HG03575 (cell line): ENCODE measurements around the gene TMEM165.
"Not testable (repeated sequence)": the region's sequence is repeated elsewhere in the genome, so short reads cannot be mapped to it uniquely, and the experiment has no call there.

ENCODE experiments used
- ATAC-seq: cut with Tn5 transposase; IDR thresholded peaks from one replicate; pipeline ENCODE4 v1.9.1; 2021; ENCODE audit not compliant: unreplicated experiment, insufficient number of reproducible peaks, low FRiP score; ENCODE audit errors: extremely low read depth

The TMEM165 gene, protein sequence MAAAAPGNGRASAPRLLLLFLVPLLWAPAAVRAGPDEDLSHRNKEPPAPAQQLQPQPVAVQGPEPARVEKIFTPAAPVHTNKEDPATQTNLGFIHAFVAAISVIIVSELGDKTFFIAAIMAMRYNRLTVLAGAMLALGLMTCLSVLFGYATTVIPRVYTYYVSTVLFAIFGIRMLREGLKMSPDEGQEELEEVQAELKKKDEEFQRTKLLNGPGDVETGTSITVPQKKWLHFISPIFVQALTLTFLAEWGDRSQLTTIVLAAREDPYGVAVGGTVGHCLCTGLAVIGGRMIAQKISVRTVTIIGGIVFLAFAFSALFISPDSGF

DNA sequence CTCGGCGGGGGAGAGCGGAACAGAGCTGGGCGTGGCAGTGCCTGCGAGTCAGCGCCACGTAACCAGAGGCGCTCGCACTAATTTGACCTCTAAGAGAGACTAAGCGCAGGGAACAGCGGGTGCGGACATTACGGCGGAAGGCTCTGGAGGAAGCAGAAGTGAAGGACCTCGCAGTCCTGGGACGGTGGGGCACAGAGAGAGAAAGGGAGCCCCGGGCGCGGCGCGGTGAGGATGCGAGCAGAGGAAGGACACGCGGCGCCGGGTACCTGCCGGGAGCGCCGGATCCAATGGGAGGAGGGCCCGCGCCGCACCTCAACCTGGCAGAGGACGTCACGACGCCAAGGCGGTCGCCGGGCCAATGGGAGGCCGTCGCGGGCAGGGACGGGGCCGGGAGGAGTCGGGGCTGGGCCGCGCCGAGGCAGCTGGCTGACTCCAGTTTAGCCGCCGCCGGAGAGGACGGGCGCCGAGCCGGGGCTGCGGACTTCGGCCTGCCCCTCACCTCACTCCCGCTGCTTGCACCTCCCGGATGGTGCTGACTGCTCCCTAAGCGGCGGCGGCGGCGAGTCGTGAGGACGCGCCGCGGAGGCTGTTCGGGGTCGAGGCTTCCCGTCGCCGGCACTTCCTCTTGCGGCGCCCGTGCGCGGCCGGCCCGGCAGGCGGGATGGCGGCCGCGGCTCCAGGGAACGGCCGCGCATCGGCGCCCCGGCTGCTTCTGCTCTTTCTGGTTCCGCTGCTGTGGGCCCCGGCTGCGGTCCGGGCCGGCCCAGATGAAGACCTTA is at the start of gene TMEM165:
Gene TMEM165, plus strand, starts transcription at position 429 of the 779 bp plus-strand sequence. Its CDS starts 233 bp downstream, at position 662.
- peak; percentile 55 for ATAC-seq

DNA sequence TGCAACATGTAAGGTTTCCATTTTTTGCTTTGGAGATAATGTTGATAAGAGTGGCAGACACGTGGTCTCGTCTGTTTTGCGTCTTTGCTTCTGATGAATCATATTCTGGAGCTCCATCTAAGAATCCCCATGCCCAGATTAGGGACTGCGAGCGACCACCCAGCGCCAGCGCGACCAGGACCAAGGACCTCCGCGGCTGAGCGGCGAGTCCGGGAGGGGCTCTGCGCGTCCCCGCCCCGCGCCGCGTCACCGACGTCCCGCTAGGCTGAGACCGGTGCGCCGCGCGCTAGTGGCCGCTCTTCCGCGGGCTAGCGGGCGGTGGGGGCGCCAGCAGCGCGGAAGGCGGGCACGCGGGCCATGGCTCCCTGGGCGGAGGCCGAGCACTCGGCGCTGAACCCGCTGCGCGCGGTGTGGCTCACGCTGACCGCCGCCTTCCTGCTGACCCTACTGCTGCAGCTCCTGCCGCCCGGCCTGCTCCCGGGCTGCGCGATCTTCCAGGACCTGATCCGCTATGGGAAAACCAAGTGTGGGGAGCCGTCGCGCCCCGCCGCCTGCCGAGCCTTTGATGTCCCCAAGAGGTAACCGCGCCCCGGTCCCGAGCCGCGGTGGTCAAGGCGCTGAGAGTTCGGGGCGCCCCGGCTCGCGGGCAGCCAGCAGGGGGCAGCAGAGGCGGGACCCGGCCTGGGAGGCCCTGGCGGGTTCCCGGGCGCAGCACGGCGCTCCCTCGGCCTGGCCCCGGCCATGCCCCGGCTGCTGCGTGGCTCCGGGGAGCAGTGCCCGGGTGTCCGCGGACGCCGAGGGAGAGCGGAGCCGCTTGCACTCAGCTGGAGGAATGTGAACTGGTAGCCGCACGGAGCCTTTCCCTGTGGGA is 49.5 kb upstream of the TMEM165 start, which contains the start of gene SRD5A3:
Gene SRD5A3, plus strand, starts transcription at position 263 of the 871 bp plus-strand sequence. Its CDS starts 95 bp downstream, at position 358.
- peak; percentile 79 for ATAC-seq

DNA sequence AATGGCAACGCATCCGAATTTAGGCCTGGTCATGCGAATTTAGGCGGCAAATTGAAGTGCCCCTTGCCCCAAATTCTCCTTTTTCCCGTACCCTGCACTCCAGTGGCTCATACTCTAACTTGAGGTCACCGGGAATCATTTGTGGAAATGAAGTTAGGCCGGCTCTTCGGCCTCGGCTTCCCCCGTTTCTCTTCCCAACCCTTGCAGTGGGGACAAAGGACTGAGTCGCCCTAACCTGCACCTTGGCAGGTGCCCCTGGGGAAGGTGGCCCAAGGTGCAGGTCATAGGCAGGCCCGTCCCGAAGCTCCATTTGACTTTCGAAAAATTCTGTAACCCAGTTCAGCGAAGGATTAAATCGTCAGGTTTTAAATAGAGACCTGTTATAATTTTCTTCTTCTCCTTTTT is 48.9 kb upstream of the TMEM165 start:
- ATAC-seq, result no peak

DNA sequence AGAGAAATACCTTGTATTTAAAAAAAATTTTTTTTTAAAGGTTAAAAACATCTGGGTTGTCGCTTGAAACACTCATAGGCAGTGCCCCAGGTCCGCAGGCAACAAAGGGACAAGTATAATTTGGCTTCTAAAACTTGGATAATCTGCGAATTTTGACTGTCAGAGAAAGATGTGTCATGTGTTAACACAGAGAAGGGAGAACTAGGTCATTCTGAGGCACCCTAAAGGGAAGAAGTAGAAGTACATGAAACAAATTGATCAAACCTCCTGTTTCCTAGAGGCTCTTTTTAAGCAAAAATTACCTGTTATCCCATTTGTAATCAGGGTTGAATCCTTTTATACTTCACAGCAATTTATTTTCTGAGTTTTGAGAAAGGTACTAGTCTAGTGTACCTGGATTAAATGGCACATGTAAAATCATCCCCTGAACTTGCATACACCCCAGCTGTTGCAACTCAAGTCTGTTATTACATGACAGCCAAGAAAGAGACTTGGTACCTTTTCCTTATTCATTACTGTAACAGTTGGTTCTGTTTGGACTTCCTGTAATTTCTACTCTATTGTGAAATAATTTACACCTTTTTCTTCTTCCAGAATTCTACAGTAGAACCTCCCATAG is 48.0 kb upstream of the TMEM165 start:
- ATAC-seq, result no peak

DNA sequence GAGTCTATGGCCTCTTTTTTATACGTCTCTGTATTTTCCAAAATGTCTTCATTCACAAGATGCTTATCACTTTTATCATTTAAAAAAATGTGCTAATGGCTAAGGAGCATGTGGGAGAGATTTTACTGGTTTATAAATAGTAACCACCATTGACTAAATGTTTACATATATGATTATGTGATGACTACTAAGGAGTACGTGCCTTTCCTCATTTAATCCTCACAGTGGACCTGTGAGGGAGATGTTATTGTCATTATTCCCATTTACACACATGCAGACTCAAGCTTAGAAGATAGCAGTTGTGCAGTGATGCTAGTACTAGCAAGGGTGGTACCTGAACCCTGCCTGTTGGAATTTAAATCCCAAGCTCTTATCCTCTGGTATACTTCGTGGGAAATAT is 47.3 kb upstream of the TMEM165 start:
- ATAC-seq, result no peak

DNA sequence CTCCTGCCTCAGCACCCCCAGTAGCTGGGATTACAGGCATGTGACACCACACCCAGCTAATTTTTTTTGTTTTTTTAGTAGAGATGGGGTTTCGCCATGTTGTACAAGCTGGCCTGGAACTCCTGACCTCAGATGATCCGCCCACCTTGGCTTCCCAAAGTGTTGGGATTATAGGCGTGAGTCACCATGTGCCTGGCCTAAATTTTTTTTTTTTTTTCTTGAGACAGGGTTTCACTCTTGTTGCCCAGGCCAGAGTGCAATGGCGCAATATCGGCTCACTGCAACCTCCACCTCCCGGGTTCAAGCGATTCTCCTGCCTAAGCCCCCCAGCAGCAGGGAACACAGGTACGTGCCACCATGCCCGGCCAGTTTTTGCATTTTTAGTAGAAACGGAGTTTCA is 44.9 kb upstream of the TMEM165 start:
- ATAC-seq, result not testable (repeated sequence)

DNA sequence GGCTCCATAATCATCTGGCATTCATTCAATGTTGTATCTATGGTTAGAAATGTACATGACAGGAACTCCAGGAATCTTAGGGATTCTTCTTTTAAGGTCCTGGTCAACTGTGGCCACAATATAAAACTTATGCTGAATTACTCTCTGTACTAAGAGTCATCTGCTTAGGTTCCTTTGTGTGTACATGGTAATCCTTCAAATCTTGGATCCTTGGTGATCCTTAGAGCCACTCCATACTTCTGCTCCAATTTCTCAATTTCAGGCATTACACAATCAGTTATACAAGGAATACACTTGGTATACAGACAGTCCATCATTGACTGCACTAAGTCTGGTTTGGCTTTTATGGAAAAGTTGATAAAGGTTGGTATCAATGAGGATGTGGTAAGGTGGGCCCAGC is 43.9 kb upstream of the TMEM165 start:
- ATAC-seq, result no peak

DNA sequence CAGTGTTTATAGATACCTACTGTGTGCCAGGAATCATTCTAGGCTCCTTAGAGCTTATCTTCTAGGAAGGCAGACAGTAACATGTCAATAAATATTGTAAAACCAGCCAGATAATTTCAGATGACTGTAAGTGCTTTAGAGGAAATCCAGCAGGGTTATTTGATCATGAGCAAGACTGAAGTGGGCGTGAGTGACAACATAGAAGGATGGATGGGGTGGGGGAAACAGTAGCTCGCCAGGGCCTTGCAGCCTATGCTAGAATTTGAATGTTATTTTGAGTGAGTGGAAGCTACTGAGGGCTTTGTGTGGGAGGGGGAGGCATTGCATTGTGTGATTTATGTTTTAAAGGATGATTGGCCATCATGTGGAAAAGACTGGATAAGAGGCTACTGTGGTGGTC is 43.0 kb upstream of the TMEM165 start:
- ATAC-seq, result no peak

DNA sequence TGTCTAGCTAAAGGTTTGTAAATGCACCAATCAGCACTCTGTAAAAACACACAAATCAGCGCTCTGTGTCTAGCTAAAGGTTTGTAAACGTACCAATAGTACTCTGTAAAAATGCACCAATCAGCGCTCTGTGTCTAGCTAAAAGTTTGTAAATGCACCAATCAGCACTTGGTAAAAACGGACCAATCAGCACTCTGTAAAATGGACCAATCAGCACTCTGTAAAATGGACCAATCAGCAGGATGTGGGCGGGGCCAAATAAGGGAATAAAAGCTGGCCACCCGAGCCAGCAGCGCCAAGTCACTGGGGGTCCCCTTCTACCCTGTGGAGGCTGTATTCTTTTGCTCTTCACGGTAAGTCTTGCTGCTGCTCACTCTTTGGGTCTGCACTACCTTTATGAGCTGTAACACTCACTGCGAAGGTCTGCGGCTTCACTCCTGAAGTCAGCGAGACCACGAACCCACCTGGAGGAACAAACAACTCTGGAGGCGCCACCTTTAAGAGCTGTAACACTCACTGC is 42.5 kb upstream of the TMEM165 start:
- ATAC-seq, result not testable (repeated sequence)

DNA sequence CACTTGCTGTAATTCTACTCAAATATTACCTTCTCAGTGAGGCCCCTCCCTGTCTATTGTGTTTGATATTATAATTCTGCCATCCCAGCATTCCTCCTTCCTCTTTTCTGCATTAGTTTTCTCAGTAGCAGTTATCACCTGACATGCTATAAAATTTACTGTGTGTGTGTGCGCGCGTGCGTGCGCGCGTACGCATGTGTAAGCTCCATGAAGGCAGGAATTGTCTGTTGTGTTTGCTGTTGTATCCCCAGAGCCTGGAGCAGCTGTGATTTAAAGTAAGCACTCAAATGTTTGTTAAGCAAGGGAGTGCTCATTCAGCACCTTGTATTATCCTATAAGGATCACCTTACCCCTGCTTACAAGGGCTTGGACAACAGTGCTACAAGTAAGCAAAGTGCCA is 41.1 kb upstream of the TMEM165 start:
- no peak for ATAC-seq

DNA sequence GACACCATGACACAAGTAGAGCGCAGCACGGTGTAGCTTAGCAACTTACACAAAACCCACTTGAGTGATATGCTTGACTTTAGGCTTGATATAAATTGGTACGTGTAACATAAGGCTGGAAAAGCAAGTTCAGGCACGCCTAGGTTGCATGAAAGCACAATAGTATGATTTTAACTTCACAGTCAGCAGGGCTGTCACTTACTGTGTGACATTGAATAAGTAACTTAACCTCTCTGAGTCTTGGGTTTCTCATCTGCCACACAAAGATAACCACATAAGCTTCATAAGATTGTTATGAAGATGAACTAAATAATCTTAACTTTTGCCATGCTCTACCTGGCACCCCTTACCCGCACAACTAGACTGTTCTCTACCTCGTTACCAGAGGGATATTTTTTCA is 40.2 kb upstream of the TMEM165 start:
- ATAC-seq, result no peak

DNA sequence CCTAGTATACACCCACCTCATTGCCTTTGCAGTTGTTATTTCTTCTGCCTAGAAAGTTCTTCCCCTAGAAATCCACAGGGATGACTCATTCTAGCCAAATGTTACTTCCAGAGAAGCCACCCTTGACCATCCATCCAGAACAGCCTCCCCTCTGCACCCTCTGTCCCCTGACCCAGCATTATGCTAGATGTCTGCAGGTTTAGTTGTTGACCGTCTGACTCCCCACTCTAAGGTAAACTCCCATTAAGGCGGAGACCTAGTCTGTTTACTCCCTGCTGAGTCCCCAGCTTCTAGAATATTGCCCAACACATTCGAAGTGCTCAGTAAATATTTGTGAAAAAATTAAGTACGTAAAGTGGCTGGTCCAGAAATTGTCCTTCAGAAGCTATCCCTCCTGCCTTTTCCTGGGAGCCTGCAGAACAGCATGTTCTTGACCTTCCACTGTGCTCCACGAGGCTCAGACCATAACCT is 38.7 kb upstream of the TMEM165 start:
- no peak for ATAC-seq

DNA sequence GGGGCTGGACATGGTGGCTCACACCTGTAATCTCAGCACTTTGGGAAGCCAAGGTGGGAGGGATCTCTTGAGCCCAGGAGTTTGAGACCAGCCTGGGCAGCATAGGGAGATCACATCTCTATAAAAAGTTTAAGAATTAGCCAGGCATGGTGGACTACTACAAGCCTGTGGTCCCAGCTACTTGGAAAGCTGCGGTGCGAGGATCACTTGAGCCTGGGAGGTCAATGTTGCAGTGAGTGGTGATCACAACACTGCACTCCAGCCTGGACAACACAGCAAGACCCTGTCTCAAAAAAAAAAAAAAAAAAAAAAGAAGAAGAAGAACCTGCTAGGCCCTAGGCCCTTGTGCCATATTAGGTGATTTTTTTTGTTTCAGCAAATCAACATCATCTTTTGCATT is 37.5 kb upstream of the TMEM165 start:
- no peak for ATAC-seq

DNA sequence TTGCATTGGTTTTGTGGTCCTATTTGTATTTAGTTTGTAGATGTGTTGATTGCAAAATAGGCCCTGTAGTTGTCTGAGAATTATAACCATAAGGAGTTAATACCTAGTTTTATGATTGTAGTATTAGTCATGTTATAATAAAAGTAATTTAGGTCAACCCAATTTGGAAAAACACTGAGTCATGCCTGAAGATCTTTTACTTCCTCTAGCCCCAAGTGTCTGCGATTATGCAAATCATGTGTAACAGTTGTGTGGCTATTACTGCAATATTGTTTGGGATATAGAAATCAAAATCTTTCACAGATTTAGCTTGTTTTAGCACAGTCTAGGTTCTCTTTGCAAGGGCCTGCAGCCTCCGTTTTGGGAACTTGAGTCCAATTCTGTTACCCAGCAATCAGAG is 37.1 kb upstream of the TMEM165 start:
- ATAC-seq, result peak; percentile 72

DNA sequence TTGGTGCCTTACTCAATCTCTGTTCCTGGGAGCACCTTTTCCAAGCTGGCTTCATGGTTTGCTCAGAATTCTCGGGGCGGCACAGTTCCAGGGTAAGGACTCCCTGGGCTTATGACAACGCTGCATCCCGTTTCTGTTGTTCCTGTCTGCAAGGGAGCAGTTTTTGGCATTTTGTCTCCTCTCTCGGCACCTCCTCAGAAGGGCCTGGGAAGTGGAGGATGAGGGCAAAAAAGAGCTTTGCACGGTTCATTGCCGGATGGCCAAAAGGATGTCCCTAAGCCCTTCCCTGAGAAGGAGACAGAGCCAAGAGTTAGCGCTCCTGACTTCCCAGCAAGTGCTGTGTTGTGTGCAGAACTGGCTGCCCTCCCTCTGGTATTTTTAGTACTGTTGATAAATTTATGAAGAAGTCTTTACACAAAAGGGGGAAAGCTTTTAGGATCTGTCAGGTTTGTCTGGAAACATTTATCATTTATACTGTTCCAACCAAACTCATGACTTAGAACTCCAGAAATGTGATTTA is 36.3 kb upstream of the TMEM165 start:
- no peak for ATAC-seq

DNA sequence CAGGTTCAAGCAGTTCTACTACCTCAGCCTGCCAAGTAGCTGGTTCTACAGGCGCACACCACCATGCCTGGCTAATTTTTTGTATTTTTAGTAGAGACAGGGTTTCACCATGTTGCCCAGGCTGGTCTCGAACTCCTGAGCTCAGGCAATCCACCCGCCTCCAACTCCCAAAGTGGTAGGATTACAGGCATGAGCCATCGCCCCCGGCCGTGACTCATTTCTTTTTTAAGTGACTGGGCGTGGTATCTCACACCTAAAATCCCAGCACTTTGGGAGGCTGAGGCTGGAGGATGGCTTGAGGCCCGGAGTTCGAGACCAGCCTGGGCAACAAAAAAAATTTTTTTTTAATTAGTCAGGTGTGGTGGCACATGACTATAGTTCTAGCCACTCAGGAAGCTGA is 32.8 kb upstream of the TMEM165 start:
- ATAC-seq, result not testable (repeated sequence)

DNA sequence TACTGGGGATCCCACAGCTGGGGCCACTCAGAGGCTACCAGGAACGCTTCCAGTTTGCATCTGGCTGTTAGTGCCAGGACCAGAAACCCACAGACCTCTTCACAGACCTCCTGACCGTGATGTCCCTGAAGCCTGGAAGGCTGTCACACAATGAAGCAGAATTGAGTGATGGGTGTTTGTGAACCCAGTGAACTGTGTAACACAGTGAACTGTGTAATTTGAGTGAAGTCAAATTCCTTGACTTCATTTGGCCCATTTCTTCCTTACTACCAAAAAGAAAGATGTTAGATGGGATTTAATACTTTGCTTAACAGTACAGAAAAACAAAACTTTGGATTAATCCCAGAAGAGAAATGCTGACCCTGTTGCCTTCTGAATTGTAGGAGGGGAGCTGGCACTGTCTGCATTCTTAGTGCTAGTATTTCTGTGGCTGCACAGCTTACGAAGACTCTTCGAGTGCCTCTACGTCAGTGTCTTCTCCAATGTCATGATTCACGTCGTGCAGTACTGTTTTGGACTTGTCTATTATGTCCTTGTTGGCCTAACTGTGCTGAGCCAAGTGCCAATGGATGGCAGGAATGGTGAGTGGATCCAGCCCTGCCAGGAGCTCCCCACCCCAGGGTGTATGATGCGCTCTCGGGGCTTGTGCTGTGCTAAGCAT is 31.9 kb upstream of the TMEM165 start:
- ATAC-seq, result no peak
